Fibroblast of lung (primary cell): ENCODE results near the gene LRRC36. TPM values are rescaled to one million over a fixed set of nuclear protein-coding genes. Genes with fewer than 3 reads are reported as not detected.

Source experiments
- DNase-seq, 2 donors: peaks; one replicate each; pipeline versions ENCODE4 v3.0.0 to v3.0.0-alpha.2; 2010; ENCODE audit warnings: low read depth in 2 of 2
- H2AFZ ChIP-seq: 2 replicates; pipeline ENCODE4 v1.5.1; 2012; ENCODE audit warnings: low read length, control low read depth, inconsistent platforms
- H3K27ac ChIP-seq: 2 replicates; pipeline ENCODE4 v1.5.1; 2011; ENCODE audit warnings: low read length, control low read depth; ENCODE audit not compliant: insufficient read depth
- H3K27me3 ChIP-seq: 2 replicates; pipeline ENCODE4 v1.5.1; 2011; ENCODE audit warnings: mild to moderate bottlenecking, low read length; ENCODE audit not compliant: control insufficient read depth, insufficient read depth
- H3K36me3 ChIP-seq: 2 replicates; pipeline ENCODE4 v1.5.1; 2011; ENCODE audit warnings: low read length; ENCODE audit not compliant: control insufficient read depth, insufficient read depth
- H3K4me1 ChIP-seq: 2 replicates; pipeline ENCODE4 v1.5.1; 2011; ENCODE audit warnings: low read length; ENCODE audit not compliant: control insufficient read depth, insufficient read depth; ENCODE audit errors: extremely low read depth
- H3K4me2 ChIP-seq: 2 replicates; pipeline ENCODE4 v1.5.1; 2011; ENCODE audit warnings: low read length, control low read depth; ENCODE audit not compliant: insufficient read depth; ENCODE audit errors: extremely low read depth
- H3K4me3 ChIP-seq, 4 experiments: fragments of 200-600 bp in 1 of 4; sonication (generic) in 1 of 4; replicated peaks in 1 of 4; 2 replicates each; pipeline ENCODE4 v1.5.1; 2011 to 2016; ENCODE audit warnings: low read length in 4 of 4, low read depth in 3 of 4, mild to moderate bottlenecking in 3 of 4, control low read depth in 2 of 4, inconsistent platforms in 1 of 4, mixed read lengths in 1 of 4; ENCODE audit not compliant: insufficient read depth in 1 of 4; ENCODE audit errors: control extremely low read depth in 1 of 4
- H3K79me2 ChIP-seq: 2 replicates; pipeline ENCODE4 v1.5.1; 2012; ENCODE audit warnings: mild to moderate bottlenecking, low read length, inconsistent platforms; ENCODE audit not compliant: control insufficient read depth, insufficient read depth
- H3K9ac ChIP-seq: 2 replicates; pipeline ENCODE4 v1.5.1; 2011; ENCODE audit warnings: mild to moderate bottlenecking, low read length, control low read depth; ENCODE audit not compliant: insufficient read depth
- H3K9me3 ChIP-seq: 2 replicates; pipeline ENCODE4 v1.5.1; 2012; ENCODE audit warnings: low read depth, low read length; ENCODE audit not compliant: control insufficient read depth, insufficient read depth
- H4K20me1 ChIP-seq: 2 replicates; pipeline ENCODE4 v1.5.1; 2011; ENCODE audit warnings: low read length; ENCODE audit not compliant: control insufficient read depth, insufficient read depth; ENCODE audit errors: extremely low read depth
- EZH2 ChIP-seq: IDR thresholded peaks from 2 replicates; pipeline ENCODE4 v1.5.1; 2012; ENCODE audit warnings: low read length, control low read depth, mild to moderate bottlenecking; ENCODE audit errors: missing control alignments
- polyA plus RNA-seq, 2 donors: library from polyadenylated mRNA; depleted of rRNA in 1 of 2; stranded (reverse) in 1 of 2; unstranded in 1 of 2; fragments of >200 nt; gene quantifications; 2 replicates each; pipeline ENCODE4 v1.2.1, GENCODE V29; 2011 to 2012; ENCODE audit warnings: missing spikeins in 1 of 2
- total RNA-seq: library from RNA; depleted of rRNA; stranded (reverse); fragments of >200 nt; gene quantifications from 2 replicates; pipeline ENCODE4 v1.2.1, GENCODE V29; 2014
- TF ChIP-seq, protein P1 (sequence below), 2 donors: IDR thresholded peaks in 1 of 2; conservative IDR thresholded peaks in 1 of 2; 1 replicate in 1 of 2; 2 replicates in 1 of 2; pipeline ENCODE4 v1.5.1; 2011 to 2012; ENCODE audit warnings: low read length in 2 of 2, control low read depth in 1 of 2, inconsistent platforms in 1 of 2, low read depth in 1 of 2, mild to moderate bottlenecking in 1 of 2

The LRRC36 gene
- total and polyA plus RNA-seq, 2 donors (not counting 1 experiment from before 2014, with no cell fraction given), result 0.06 to 0.66 TPM

DNA sequence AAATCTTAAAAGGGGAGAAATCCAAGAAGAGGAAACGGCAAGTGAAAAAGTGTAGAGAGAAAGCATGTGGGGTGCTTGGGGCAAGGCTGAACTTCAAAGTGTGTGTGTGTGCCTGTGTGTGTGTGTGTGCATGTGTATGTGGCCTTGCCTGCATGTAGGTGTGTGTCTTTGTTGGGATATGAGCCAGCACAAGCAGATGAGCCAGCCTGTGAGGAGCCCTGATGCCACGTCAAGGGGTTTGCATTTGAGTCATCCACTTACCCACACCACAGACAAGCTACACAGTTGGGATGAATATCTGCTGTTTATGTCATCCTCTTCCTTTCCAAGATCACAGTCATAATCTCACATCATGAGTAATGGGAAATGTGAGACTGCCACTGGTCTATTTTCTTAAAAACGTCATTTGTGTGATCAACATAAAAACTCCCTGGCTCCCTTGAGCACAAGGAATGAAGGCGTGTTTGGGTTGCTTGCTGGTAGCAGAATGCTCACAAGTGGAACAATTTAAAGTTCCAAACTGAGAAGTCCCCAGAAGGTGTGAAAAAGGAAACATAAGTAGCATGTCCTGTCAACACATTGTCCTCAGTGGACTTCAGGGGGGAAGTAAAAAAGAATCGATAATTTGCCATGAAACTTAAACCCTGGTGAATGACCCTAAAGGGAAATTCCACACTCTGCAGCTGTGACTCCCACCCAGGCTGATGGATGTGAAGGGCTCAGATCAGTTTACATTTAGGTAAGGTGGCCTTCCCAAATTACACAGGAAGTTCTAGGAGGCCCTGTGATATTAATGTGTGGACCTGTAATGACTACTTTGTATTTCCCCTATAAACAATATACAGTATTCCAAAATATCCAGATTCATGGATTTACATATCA, 14.8 kb upstream of the LRRC36 start:
- TF ChIP-seq, protein P1, sequence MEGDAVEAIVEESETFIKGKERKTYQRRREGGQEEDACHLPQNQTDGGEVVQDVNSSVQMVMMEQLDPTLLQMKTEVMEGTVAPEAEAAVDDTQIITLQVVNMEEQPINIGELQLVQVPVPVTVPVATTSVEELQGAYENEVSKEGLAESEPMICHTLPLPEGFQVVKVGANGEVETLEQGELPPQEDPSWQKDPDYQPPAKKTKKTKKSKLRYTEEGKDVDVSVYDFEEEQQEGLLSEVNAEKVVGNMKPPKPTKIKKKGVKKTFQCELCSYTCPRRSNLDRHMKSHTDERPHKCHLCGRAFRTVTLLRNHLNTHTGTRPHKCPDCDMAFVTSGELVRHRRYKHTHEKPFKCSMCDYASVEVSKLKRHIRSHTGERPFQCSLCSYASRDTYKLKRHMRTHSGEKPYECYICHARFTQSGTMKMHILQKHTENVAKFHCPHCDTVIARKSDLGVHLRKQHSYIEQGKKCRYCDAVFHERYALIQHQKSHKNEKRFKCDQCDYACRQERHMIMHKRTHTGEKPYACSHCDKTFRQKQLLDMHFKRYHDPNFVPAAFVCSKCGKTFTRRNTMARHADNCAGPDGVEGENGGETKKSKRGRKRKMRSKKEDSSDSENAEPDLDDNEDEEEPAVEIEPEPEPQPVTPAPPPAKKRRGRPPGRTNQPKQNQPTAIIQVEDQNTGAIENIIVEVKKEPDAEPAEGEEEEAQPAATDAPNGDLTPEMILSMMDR (conservative IDR thresholded peaks at IDR 0.05 in 1 of 2, IDR thresholded peaks at IDR 0.05 in 1 of 2; ENCODE audit: low read depth in 1 of 2, low read length in 2 of 2), result no peak
- TF ChIP-seq EZH2, result no peak
- H3K4me2 ChIP-seq, result peak overlapping the region; percentile 17

DNA sequence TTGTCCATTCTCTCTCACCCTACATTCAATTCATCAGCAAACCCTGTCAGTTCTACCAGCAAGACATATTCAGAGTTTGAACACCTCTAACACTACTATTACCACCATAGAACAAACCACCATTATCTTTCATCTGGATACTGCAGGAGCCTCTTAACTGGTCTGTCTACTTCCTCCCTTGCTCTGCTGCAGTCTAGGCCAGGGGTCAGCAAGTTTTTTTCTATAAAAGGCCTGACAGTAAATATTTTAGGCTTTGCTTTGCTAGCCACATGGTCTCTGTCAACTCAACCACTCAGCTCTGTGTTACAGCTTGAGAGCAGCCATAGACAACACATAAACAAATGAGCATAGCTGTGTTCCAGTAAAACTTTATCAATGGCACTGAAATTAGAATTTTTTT, 13.9 kb upstream of the LRRC36 start:
- H3K4me2 ChIP-seq, result no peak overlapping the region
- no peaks in the 10 kb centered on the region for H3K79me2 ChIP-seq
- H3K4me1 ChIP-seq, result peaks cover 15% of the 10 kb centered on the region
- no peak for TF ChIP-seq EZH2
- TF ChIP-seq, protein P1 (conservative IDR thresholded peaks at IDR 0.05 in 1 of 2, IDR thresholded peaks at IDR 0.05 in 1 of 2; ENCODE audit: low read depth in 1 of 2, low read length in 2 of 2), result no peak
- peak in 1 of 2 donors; percentile 78 for DNase-seq
- H4K20me1 ChIP-seq, result no peaks in the 10 kb centered on the region
- no peak overlapping the region for H2AFZ ChIP-seq
- no peaks in the 10 kb centered on the region for H3K27me3 ChIP-seq
- no peak overlapping the region for H3K4me3 ChIP-seq
- H3K27ac ChIP-seq, result peak overlapping the region; percentile 87
- no peaks in the 10 kb centered on the region for H3K36me3 ChIP-seq
- H3K9ac ChIP-seq, result no peak overlapping the region
- H3K9me3 ChIP-seq, result no peaks in the 10 kb centered on the region

More for the DNA sequence above, 14.8 kb upstream of the LRRC36 start:
- no peaks in the 10 kb centered on the region for H3K27me3 ChIP-seq
- H3K9ac ChIP-seq, result peak overlapping the region; percentile 23
- no peak overlapping the region for H2AFZ ChIP-seq
- DNase-seq, result peak; percentile 99 to 100
- H3K36me3 ChIP-seq, result no peaks in the 10 kb centered on the region
- no peaks in the 10 kb centered on the region for H3K79me2 ChIP-seq
- no peak overlapping the region for H3K4me3 ChIP-seq
- H4K20me1 ChIP-seq, result no peaks in the 10 kb centered on the region
- no peaks in the 10 kb centered on the region for H3K9me3 ChIP-seq
- H3K27ac ChIP-seq, result peak overlapping the region; percentile 87
- peaks cover 15% of the 10 kb centered on the region for H3K4me1 ChIP-seq

DNA sequence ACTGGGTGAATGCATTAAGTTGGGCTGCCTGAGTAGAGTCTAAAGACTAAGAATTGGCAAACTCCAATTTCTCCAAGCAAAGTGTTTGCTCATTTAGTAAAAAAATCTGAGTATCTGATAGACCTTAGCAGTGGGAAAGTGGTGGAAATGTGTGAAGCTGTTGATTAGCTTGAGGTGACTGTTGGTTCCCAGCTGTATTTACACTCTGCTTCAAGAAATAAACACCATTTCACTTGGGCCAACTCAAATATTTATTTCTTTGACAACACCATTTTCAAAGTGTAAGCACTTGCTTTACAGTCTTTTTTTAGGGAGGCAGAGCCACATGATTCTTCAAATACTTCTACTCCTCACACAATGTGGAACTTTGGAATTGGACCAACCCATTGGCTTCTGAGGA, 8.8 kb upstream of the LRRC36 start:
- no peaks in the 10 kb centered on the region for H3K9me3 ChIP-seq
- DNase-seq, result no peak
- H3K27me3 ChIP-seq, result peaks cover 6% of the 10 kb centered on the region
- H3K79me2 ChIP-seq, result no peaks in the 10 kb centered on the region
- no peak overlapping the region for H3K4me2 ChIP-seq
- H3K36me3 ChIP-seq, result no peaks in the 10 kb centered on the region
- no peak overlapping the region for H3K9ac ChIP-seq
- H3K27ac ChIP-seq, result no peak overlapping the region
- TF ChIP-seq, protein P1 (conservative IDR thresholded peaks at IDR 0.05 in 1 of 2, IDR thresholded peaks at IDR 0.05 in 1 of 2; ENCODE audit: low read depth in 1 of 2, low read length in 2 of 2), result no peak
- TF ChIP-seq EZH2, result no peak
- no peak overlapping the region for H3K4me3 ChIP-seq
- H3K4me1 ChIP-seq, result peaks cover 2% of the 10 kb centered on the region
- H4K20me1 ChIP-seq, result no peaks in the 10 kb centered on the region
- no peak overlapping the region for H2AFZ ChIP-seq
